Spleen (tissue), 7 donors: ENCODE data around the gene PIBF1.

Experiments
- POLR2AphosphoS5 ChIP-seq, 3 donors: sonication (generic); formaldehyde crosslinking; IDR thresholded peaks; one replicate each; pipeline ENCODE4 v1.5.1; 2017; ENCODE audit warnings: antibody characterized with exemption in 3 of 3
- TF ChIP-seq, protein P1 (sequence below), 11 experiments: fragments of 200-600 bp in 7 of 11; fragments of 450-650 bp in 4 of 11; sonication (generic) in 4 of 11; IDR thresholded peaks in 8 of 11; conservative IDR thresholded peaks in 3 of 11; 1 replicate in 7 of 11; 2 replicates in 4 of 11; pipeline versions ENCODE4 v1.4.0 to v1.8.0; 2016 to 2021; ENCODE audit warnings: antibody characterized with exemption in 11 of 11, inconsistent platforms in 4 of 11, mild to moderate bottlenecking in 1 of 11
- donor health status: DM: no; HTN: no; CAD: no; lungs with moderate emphysema.
- donor health status: DM: no; HTN: no; CAD: no.
- donor health status: DM: no; HTN: no; CAD: no.

GRCh38 chr13:72792640-72793039 is 10.7 kb downstream of the PIBF1 start:
- TF ChIP-seq POLR2AphosphoS5 (IDR thresholded peaks at IDR 0.05): no peak
- TF ChIP-seq, protein P1, sequence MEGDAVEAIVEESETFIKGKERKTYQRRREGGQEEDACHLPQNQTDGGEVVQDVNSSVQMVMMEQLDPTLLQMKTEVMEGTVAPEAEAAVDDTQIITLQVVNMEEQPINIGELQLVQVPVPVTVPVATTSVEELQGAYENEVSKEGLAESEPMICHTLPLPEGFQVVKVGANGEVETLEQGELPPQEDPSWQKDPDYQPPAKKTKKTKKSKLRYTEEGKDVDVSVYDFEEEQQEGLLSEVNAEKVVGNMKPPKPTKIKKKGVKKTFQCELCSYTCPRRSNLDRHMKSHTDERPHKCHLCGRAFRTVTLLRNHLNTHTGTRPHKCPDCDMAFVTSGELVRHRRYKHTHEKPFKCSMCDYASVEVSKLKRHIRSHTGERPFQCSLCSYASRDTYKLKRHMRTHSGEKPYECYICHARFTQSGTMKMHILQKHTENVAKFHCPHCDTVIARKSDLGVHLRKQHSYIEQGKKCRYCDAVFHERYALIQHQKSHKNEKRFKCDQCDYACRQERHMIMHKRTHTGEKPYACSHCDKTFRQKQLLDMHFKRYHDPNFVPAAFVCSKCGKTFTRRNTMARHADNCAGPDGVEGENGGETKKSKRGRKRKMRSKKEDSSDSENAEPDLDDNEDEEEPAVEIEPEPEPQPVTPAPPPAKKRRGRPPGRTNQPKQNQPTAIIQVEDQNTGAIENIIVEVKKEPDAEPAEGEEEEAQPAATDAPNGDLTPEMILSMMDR (IDR thresholded peaks at IDR 0.05 in 8 of 11, conservative IDR thresholded peaks at IDR 0.05 in 3 of 11): no peak
